ENCODE results near the gene CPN1.
A peak's percentile ranks its signal among the peaks of the same experiment; 100 is the strongest.

CPN1 gene

GRCh38 chr10:99995269-99995668 is 86.4 kb downstream of the CPN1 start:
- no peaks in the 10 kb centered on the region for H3K9me3 ChIP-seq (ENCODE audit: insufficient read depth, low read depth, low read length)
- no peak overlapping the region for H3K4me2 ChIP-seq (ENCODE audit: low read depth, low read length, poor library complexity, severe bottlenecking)

GRCh38 chr10:99994801-99995200 is 86.9 kb downstream of the CPN1 start:
- no peak for TF ChIP-seq EZH2phosphoT487 (IDR thresholded peaks at IDR 0.05; ENCODE audit: borderline replicate concordance)
- TF ChIP-seq, protein P1, sequence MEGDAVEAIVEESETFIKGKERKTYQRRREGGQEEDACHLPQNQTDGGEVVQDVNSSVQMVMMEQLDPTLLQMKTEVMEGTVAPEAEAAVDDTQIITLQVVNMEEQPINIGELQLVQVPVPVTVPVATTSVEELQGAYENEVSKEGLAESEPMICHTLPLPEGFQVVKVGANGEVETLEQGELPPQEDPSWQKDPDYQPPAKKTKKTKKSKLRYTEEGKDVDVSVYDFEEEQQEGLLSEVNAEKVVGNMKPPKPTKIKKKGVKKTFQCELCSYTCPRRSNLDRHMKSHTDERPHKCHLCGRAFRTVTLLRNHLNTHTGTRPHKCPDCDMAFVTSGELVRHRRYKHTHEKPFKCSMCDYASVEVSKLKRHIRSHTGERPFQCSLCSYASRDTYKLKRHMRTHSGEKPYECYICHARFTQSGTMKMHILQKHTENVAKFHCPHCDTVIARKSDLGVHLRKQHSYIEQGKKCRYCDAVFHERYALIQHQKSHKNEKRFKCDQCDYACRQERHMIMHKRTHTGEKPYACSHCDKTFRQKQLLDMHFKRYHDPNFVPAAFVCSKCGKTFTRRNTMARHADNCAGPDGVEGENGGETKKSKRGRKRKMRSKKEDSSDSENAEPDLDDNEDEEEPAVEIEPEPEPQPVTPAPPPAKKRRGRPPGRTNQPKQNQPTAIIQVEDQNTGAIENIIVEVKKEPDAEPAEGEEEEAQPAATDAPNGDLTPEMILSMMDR (conservative IDR thresholded peaks at IDR 0.05; ENCODE audit: low read length) = no peak
- Histone ChIP-seq H3K27me3 (ENCODE audit: insufficient read depth, low read length, poor library complexity, severe bottlenecking) (no peaks in the 10 kb centered on the region), H3K9ac (ENCODE audit: low read depth, low read length, poor library complexity, severe bottlenecking) (no peak overlapping the region), H3K4me1 (ENCODE audit: insufficient read depth, low read length, poor library complexity, severe bottlenecking) (peaks cover 17% of the 10 kb centered on the region), H3K4me3 (ENCODE audit: low read length, poor library complexity, severe bottlenecking) (peak overlapping the region; percentile 24), H3K36me3 (ENCODE audit: insufficient read depth, low read length) (no peaks in the 10 kb centered on the region), H3K9me3 (ENCODE audit: insufficient read depth, low read depth, low read length) (no peaks in the 10 kb centered on the region), H3K9me2 (replicated peaks; ENCODE audit: low read depth, low read length) (no peaks in the 10 kb centered on the region), H4K20me1 (ENCODE audit: insufficient read depth, low read length, poor library complexity, severe bottlenecking) (no peaks in the 10 kb centered on the region), H3K79me2 (ENCODE audit: insufficient read depth, low read length) (no peaks in the 10 kb centered on the region), H3F3A (ENCODE audit: low read depth) (no peaks in the 10 kb centered on the region), H3K4me2 (ENCODE audit: low read depth, low read length, poor library complexity, severe bottlenecking) (peak overlapping the region; percentile 55), H2AFZ (ENCODE audit: low read length) (no peak overlapping the region)

More at GRCh38 chr10:99995269-99995668, 86.4 kb downstream of the CPN1 start:
- Histone ChIP-seq H3F3A (ENCODE audit: low read depth) (no peaks in the 10 kb centered on the region), H3K79me2 (ENCODE audit: insufficient read depth, low read length) (no peaks in the 10 kb centered on the region), H3K36me3 (ENCODE audit: insufficient read depth, low read length) (no peaks in the 10 kb centered on the region), H2AFZ (ENCODE audit: low read length) (no peak overlapping the region), H3K4me3 (ENCODE audit: low read length, poor library complexity, severe bottlenecking) (no peak overlapping the region), H3K9ac (ENCODE audit: low read depth, low read length, poor library complexity, severe bottlenecking) (no peak overlapping the region), H3K27me3 (ENCODE audit: insufficient read depth, low read length, poor library complexity, severe bottlenecking) (no peaks in the 10 kb centered on the region), H4K20me1 (ENCODE audit: insufficient read depth, low read length, poor library complexity, severe bottlenecking) (no peaks in the 10 kb centered on the region), H3K9me2 (replicated peaks; ENCODE audit: low read depth, low read length) (no peaks in the 10 kb centered on the region), H3K4me1 (ENCODE audit: insufficient read depth, low read length, poor library complexity, severe bottlenecking) (peaks cover 17% of the 10 kb centered on the region)
- TF ChIP-seq, protein P1 (conservative IDR thresholded peaks at IDR 0.05; ENCODE audit: low read length) = no peak
- TF ChIP-seq EZH2phosphoT487 (IDR thresholded peaks at IDR 0.05; ENCODE audit: borderline replicate concordance) = no peak

DNA sequence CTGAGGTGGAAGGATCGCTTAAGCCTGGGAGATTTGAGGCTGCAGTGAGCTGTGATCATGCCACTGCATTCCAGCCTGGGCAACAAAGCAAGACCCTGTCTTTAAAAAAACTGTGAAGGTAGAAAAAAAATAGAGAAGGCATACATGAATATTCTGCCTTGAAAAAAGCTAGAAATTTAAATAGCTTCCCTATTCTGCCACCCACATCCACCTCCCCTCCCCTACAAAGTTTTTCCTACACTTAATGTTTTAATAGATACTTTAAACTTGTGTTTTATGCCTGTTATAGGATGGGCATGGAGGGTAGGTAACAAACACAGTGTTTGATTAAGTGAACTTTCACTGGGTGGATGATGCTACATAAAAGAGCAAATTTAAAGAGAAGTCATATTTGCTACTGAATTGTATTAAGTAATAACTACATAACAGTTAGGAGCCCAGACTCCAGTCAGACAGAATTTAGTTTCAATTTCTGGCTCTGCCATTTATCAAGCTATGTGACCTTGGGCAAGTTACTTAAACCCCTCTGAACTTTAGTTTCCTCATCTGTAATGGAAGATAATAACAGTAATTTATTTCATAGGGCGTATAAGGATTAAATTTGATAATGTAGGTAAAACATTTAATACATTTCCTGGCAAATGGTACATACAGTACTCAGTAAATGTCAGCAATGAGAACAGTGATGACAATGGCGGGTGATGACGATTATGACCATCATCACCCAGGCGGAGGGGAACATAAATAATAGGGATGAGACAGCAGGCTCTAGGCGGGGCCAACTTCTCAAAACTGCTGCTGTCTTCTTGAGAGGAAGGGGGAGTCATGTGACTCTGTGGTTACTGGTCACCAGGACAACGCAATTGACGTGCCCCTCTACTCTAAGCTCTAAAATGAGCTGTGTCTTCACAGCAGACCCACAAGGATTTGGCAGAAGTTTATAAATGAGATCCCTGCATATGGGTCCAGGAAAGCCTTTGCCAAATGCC is 87.7 kb downstream of the CPN1 start:
- H3K4me3 ChIP-seq (ENCODE audit: low read length, poor library complexity, severe bottlenecking) = peak overlapping the region; percentile 38
- no peaks in the 10 kb centered on the region for H3F3A ChIP-seq (ENCODE audit: low read depth)
- no peaks in the 10 kb centered on the region for H4K20me1 ChIP-seq (ENCODE audit: insufficient read depth, low read length, poor library complexity, severe bottlenecking)
- H3K4me2 ChIP-seq (ENCODE audit: low read depth, low read length, poor library complexity, severe bottlenecking) = peak overlapping the region; percentile 55
- H3K9me3 ChIP-seq (ENCODE audit: insufficient read depth, low read depth, low read length) = no peaks in the 10 kb centered on the region
- H3K27me3 ChIP-seq (ENCODE audit: insufficient read depth, low read length, poor library complexity, severe bottlenecking) = no peaks in the 10 kb centered on the region
- H3K4me1 ChIP-seq (ENCODE audit: insufficient read depth, low read length, poor library complexity, severe bottlenecking) = peaks cover 13% of the 10 kb centered on the region
- TF ChIP-seq, protein P1 (conservative IDR thresholded peaks at IDR 0.05; ENCODE audit: low read length) = no peak
- TF ChIP-seq EZH2phosphoT487 (IDR thresholded peaks at IDR 0.05; ENCODE audit: borderline replicate concordance) = no peak
- no peaks in the 10 kb centered on the region for H3K79me2 ChIP-seq (ENCODE audit: insufficient read depth, low read length)
- no peaks in the 10 kb centered on the region for H3K9me2 ChIP-seq (replicated peaks; ENCODE audit: low read depth, low read length)
- no peak overlapping the region for H3K9ac ChIP-seq (ENCODE audit: low read depth, low read length, poor library complexity, severe bottlenecking)
- H3K36me3 ChIP-seq (ENCODE audit: insufficient read depth, low read length) = no peaks in the 10 kb centered on the region
- no peak overlapping the region for H2AFZ ChIP-seq (ENCODE audit: low read length)
